COLO829 (cell line): ENCODE data around the gene AKR1D1.
"Not testable (repeated sequence)": the region's sequence is repeated elsewhere in the genome, so short reads cannot be mapped to it uniquely, and the experiment has no call there.

Source experiments
- DNase-seq: peaks from one replicate; pipeline ENCODE4 v3.0.0; 2012; ENCODE audit warnings: low spot score

Gene AKR1D1

GRCh38 chr7:138122162-138122561 lies 45.9 kb downstream of the AKR1D1 start:
- no peak for DNase-seq

DNA sequence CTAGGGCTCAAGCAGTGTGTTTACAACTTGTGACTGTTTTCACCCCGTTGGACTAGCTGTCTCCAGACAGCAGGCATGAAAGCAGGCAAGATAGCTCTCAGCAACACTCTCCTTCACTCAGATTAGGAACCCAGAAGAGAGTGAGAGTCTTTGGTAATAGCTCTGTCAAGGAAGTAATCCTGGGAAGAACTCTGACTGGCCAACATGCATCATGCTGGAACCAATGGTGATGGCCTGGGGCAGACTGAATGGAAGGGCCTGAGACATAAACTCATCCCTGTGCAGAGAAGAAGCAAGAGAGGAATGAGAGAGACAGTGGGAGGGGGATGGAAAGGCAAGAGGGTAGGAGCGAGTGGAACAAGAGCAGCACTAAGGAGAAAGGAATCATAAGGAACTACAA lies 48.9 kb downstream of the AKR1D1 start:
- DNase-seq, result peak; percentile 70

- DNase-seq, result peak; percentile 61
Observed at GRCh38 chr7:138125598-138126111, 49.4 kb downstream of the AKR1D1 start.

DNA sequence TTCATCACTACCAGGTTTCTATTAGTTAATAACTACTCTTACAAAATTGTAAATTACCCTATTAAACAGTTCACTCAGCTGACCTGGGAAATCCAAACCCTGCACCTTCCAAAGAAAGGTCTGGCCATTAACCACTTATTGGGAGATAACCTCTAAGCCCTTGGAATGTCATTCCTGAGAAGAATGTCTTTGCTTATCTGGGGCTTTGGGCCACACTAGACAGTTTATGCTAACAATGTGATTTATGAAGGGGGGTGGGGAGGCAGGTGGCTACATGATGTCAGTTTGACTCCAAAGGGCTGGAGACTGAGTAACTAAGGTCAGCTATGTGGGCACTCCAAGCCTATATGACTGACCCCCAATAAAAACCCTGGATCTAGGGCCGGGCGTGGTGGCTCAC lies 50.7 kb downstream of the AKR1D1 start:
- no peak for DNase-seq

DNA sequence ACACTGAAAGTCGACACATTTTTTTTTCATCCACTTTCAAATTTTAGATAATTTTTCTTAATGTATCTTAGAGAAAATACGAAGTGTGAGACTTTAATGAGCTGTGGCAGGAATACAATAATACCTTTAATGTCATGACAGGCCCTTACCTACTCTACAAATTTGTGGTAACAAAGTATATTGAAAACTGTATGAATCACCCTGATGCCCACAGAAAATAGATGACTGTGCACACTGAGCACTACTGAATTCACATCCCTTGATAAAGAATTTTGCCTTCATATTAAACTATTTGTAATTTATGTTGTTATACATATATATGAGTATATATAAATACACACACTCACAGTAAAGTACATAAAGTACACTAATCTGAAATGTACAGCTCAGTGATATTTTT lies 51.7 kb downstream of the AKR1D1 start:
- DNase-seq, result no peak

DNA sequence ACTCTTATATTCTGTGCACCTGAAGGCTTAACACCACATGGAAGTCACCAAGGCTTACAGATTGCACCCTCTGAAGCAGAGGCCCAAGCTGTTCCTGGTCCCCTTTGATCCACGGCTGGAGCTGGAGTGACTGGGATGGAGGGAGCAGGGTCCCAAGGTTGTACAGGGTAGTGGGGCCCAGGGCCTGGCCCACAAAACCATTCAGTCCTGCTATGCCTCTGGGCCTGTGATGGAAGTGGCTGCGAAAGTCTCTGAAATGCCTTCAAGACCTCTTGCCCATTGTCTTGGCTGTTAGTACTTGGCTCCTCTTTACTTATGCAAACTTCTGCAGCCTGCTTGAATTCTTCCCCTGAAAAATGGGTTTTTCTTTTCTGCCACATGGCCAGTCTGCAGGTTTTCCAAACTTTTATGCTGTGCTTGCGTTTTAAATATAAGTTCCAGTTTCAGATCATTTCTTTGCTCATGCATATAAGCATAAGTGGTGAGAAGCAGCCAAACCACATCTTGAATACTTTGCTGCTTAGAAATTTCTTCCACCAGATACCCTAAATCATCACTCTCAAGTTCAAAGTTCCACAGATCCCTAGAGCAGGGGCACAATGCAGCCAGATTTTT lies 53.4 kb downstream of the AKR1D1 start:
- no peak for DNase-seq

DNA sequence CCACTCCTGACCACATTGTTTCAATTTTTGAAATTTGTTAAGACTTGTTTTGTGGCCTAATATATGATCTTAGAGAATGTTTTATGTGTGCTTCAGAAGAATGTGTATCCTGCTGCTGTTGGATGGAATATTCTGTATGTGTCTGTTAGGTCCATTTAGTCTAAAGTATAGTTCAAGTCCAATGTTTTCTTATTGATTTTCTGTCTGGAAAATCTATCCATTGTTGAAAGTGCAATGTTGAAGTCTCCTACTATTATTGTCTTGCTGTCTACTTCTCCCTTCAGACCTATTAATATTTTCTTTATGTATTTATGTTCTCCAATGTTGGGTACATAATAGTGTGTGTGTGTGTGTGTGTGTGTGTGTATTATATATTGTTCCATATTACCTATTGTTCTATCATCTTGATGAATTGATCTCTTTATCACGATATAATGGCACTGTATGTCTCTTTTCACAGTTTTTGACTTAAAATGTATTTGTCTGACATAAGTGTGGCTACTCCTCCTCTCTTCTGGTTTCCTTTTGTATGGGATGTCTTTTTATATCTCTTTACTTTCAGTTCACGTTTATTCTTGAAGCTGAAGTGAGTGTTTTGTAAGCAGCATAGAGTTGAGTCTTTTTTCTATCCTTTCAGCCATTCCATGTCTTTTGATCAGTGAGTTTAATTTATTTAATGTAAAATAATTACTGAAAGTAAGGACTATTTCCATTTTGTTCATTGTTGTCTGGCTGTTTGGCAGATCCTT lies 61.3 kb downstream of the AKR1D1 start:
- DNase-seq, result no peak

GRCh38 chr7:138138244-138138643 lies 62.0 kb downstream of the AKR1D1 start:
- no peak for DNase-seq

DNA sequence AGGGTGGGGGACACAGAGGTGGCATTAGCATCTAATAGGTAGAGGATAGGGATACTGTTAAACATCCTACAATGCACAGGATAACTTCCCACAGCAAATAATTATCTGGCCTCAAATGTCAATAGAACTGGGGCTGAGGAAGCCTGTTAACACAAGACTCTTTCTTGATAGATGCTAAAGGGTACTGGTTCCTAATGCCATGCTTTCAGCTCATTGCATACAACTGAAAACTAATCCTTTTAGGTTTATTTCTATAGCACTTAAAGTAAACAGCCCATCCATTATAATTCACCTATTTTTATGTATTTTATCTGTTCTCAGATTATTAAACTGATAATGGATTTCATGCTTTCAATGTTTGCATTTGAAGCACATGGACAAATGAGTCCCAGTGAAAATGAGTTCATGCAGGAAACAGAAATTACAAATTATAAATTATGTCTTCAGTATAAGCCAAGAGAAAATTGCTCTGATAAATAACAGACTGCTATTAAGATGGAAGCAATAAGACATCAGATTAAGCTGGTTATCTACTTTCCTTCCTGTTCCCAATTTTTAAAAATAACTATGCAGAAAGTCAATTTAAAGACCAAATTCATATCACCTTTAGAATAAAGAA lies 66.4 kb downstream of the AKR1D1 start:
- no peak for DNase-seq

GRCh38 chr7:138144958-138145357 lies 68.7 kb downstream of the AKR1D1 start:
- DNase-seq, result no peak

DNA sequence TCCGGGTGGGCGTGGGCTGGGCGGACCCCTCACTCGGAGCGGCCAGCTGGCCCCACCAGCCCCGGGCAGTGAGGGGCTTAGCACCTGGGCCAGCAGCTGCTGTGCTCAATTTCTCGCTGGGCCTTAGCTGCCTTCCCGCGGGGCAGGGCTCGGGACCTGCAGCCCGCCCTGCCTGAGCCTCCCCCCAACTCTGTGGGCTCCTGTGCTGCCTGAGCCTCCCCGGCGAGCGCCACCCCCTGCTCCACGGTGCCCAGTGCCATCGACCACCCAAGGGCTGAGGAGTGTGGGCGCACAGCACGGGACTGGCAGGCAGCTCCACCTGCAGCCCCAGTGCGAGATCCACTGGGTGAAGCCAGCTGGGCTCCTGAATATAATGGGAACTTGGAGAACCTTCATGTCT lies 70.0 kb downstream of the AKR1D1 start:
- DNase-seq, result not testable (repeated sequence)

DNA sequence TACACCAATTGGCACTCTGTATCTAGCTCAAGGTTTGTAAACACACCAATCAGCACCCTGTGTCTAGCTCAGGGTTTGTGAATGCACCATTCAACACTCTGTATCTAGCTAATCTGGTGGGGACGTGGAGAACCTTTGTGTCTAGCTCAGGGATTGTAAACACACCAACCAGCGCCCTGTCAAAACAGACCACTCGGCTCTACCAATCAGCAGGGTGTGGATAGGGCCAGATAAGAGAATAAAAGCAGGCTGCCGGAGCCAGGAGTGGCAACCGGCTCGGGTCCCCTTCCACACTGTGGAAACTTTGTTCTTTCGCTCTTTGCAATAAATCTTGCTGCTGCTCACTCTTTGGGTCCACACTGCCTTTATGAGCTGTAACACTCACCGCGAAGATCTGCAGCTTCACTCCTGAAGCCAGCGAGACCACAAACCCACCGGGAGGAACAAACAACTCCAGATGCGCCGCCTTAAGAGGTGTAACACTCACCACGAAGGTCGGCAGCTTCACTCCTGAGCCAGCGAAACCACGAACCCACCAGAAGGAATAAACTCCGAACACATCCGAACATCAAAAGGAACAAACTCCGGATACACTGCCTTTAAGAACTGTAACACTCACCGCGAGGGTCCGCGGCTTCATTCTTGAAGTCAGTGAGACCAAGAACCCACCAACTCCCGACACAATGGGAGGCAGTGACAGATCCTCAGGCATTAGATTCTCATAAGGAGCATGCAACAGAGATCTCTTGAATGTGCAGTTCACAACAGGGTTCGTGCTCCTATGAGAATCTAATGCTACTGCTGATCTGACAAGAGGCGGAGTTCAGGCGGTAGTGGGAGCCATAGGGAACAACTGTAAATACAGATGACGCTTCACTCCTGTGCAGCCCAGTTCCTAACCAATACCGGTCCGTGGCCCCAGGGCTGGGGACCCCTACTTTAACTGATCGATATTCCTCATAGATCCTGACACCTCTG lies 70.8 kb downstream of the AKR1D1 start:
- not testable (repeated sequence) for DNase-seq

- DNase-seq, result no peak
Observed at GRCh38 chr7:138151731-138152577, 75.7 kb downstream of the AKR1D1 start.

DNA sequence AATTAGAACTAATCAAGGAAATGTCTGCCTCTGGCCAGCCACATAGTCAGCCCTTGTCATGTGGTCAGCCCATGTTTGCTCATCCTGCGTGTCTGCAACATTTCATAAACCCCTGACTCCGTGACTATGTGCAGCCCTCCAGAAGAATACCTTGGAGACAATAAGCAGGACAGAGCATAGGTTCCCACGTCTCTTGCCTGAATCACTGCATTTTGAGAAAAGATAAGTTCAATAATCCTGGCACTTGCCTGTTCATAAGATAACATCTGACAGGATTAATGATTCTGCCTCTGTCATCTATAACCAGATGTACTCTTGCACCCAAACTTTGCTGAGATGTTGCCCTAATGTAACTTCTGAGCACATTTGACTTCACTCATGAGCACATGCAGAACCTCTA lies 78.4 kb downstream of the AKR1D1 start:
- DNase-seq, result no peak

DNA sequence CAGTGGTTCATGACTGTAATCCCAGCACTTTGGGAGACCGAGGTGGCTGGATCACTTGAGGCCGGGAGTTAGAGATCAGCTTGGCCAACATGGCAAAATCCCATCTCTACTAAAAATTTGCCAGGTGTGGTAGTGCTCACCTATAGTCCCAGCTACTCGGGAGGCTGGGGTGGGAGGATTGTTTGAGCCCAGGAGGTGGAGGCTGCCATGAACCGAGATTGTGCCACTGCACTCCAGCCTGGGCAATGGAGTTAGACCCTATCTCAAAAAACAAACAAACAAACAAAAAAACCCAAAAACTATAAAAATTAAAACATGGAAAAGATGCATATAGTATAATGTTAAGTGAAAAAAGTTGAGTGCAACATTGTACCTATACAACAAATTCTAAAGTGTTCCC lies 81.4 kb downstream of the AKR1D1 start:
- no peak for DNase-seq

- DNase-seq, result no peak
Observed at GRCh38 chr7:138158739-138159528, 82.7 kb downstream of the AKR1D1 start.

DNA sequence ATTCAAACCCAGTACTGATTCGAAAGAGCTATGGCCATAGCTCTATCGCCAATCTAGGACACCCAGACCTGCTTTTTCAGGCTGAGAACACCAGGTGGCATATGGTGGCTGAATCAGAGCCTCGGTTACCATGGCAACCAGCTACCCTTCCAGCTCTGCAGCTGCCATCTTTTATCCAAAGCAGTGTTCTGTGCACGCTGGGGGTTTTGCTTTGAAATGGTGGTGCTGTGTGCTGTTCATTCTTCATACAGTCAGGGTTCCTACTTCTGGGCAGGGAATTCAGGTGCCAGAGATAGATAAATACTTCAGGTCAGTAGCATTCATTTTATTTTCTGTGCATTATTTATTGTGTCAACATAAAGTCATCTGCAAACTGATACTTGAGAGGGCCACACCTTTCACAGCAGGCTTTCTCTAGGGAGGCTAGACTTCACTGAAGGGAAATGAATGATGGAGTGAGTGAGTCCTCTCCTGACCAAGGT lies 85.4 kb downstream of the AKR1D1 start:
- peak; percentile 99 for DNase-seq

GRCh38 chr7:138162236-138162635 lies 86.0 kb downstream of the AKR1D1 start:
- no peak for DNase-seq

DNA sequence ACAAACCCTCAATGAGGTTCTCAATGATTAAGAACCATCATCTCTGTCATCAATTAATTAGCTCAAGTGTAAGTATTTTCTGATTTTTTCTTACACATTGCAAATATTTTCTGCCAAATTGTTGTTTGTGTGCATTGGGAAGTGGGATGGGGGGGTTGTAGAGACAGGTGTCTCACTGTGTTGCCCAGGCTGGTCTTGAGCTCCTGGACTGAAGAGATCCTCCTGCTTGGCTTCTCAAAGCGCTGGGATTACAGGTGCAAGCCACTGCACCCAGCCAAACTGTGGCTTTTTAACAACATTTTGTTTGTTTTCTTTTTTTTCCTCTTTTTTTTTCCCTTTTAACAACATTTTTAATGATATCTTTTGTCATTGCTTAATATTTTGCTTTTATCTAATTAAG lies 87.5 kb downstream of the AKR1D1 start:
- no peak for DNase-seq

GRCh38 chr7:138164804-138165203 lies 88.5 kb downstream of the AKR1D1 start:
- DNase-seq, result no peak
